GM23248 (cell line): ENCODE measurements around the gene HSD3B2.

Source experiments
- EZH2 ChIP-seq: fragments of 200-600 bp; sonication (generic); IDR thresholded peaks from 2 replicates; pipeline ENCODE4 v1.6.1; 2018; ENCODE audit warnings: antibody characterized with exemption, mild to moderate bottlenecking; ENCODE audit not compliant: insufficient read depth, poor library complexity, severe bottlenecking
- EZH2phosphoT487 ChIP-seq: fragments of 200-600 bp; sonication (generic); IDR thresholded peaks from 2 replicates; pipeline ENCODE4 v1.6.1; 2018; ENCODE audit warnings: antibody characterized with exemption, moderate library complexity, mild to moderate bottlenecking, low read depth; ENCODE audit not compliant: insufficient read depth

DNA sequence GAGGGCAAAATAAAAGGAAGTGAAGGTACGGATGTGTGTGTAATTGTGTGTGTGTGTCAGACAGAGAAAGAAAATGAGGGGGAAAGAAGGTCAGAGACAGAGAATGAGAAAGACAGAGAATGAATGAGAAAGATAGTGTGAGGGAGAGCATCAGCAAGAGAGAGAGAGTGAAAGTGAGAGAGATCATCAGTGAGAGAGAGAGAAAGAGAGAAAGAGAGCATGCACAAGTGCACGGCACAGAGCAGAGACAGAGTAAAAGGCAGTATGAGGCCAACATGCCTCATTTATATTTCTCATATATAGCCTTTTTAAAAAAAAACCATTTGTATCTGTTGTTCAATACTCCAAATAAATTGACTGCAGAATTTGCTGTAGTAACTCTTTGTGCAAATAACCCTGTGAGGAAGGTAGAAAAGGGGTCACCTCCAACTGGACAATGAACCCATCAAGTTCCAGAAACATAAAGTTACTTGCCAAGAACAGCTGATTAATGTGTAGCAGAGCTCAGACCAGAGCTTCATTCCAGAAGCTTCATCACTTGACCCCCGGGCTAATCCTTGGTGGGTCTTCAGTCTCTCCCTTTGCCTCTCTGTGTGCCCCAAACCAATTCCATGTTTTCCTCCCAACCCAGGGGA lies 1.2 kb downstream of the HSD3B2 start:
- TF ChIP-seq EZH2 = no peak
- TF ChIP-seq EZH2phosphoT487 = no peak
